NCI-H146 (cell line): Measurements from ENCODE around the gene PLEKHO2.

Source experiments
- DNase-seq: peaks from one replicate; lab custom pipeline; 2025; lab: John Stamatoyannopoulos, UW

The PLEKHO2 gene

GRCh38 chr15:64892847-64893403 is 51.2 kb downstream of the PLEKHO2 start:
- no peak for DNase-seq

- peak; percentile 96 for DNase-seq
These were observed 52.0 kb downstream of the PLEKHO2 start for GRCh38 chr15:64893481-64894394.

GRCh38 chr15:64894395-64895056 is 52.8 kb downstream of the PLEKHO2 start:
- peak; percentile 79 for DNase-seq

- no peak for DNase-seq
These were observed 53.8 kb downstream of the PLEKHO2 start for GRCh38 chr15:64895285-64896065.

- no peak for DNase-seq
These were observed 54.8 kb downstream of the PLEKHO2 start for GRCh38 chr15:64896371-64897069.

- DNase-seq, result no peak
These were observed 55.8 kb downstream of the PLEKHO2 start for GRCh38 chr15:64897345-64897985.

- no peak for DNase-seq
These were observed 56.7 kb downstream of the PLEKHO2 start for GRCh38 chr15:64898406-64898805.

- no peak for DNase-seq
These were observed 59.4 kb downstream of the PLEKHO2 start for GRCh38 chr15:64901141-64901540.

GRCh38 chr15:64901914-64902313 is 60.2 kb downstream of the PLEKHO2 start:
- DNase-seq, result no peak

GRCh38 chr15:64902863-64903262 is 61.1 kb downstream of the PLEKHO2 start:
- no peak for DNase-seq

- DNase-seq, result no peak
These were observed 61.7 kb downstream of the PLEKHO2 start for GRCh38 chr15:64903326-64903950.

- no peak for DNase-seq
These were observed 62.5 kb downstream of the PLEKHO2 start for GRCh38 chr15:64904189-64904588.

- no peak for DNase-seq
These were observed 63.6 kb downstream of the PLEKHO2 start for GRCh38 chr15:64905119-64905831.

GRCh38 chr15:64905941-64906340 is 64.2 kb downstream of the PLEKHO2 start:
- DNase-seq, result no peak

GRCh38 chr15:64906402-64906801 is 64.7 kb downstream of the PLEKHO2 start:
- DNase-seq, result no peak

- no peak for DNase-seq
These were observed 66.3 kb downstream of the PLEKHO2 start for GRCh38 chr15:64907991-64908390.

GRCh38 chr15:64909546-64909945 is 67.8 kb downstream of the PLEKHO2 start:
- no peak for DNase-seq

- peak; percentile 89 for DNase-seq
These were observed 69.8 kb downstream of the PLEKHO2 start, which contains the start of gene ANKDD1A for GRCh38 chr15:64911311-64912186. Gene ANKDD1A, plus strand, starts transcription at chr15:64911902. Its CDS starts 29 bp downstream, at chr15:64911931.
